ENCODE measurements around the gene ADCY9.
A peak's percentile ranks its signal among the peaks of the same experiment; 100 is the strongest.

Gene ADCY9

GRCh38 chr16:4137438-4137837, 21.2 kb upstream of the ADCY9 start:
- H3K4me3 ChIP-seq (ENCODE audit: low read length), result no peak overlapping the region
- DNase-seq (ENCODE audit: low read depth), result no peak
- TF ChIP-seq CTCF (IDR thresholded peaks at IDR 0.05; ENCODE audit: insufficient read depth, low read depth, low read length, missing control alignments), result no peak

DNA sequence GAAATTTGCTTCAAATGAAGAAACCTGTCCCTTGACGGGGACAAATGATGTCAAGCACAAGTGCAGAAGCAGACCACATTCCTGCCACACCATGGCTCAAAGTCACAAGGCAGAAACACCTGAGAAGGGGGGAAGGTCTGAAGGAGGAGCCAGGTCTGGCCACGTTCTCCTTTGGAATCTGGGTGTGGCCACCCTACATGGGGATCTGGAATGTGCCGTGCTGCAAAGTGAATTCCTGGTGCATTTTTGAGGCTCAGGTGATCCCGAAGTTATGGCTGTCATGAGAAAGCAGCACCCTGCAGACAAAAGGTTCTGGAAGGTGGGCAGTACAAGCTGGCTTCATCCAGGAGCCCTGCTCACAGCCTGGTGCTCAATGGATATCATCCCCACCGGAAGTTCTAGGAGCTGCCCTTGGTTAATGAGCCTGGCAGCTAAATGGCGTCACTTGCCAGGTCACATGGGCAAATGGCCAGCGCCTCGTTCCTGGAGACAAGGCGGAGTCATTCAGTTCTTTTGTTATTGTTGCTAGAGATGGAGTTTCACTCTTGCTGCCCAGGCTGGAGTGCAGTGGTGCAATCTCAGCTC, 20.1 kb upstream of the ADCY9 start:
- DNase-seq (ENCODE audit: low read depth), result peak; percentile 90
- no peak overlapping the region for H3K4me3 ChIP-seq (ENCODE audit: low read length)
- TF ChIP-seq CTCF (IDR thresholded peaks at IDR 0.05; ENCODE audit: insufficient read depth, low read depth, low read length, missing control alignments), result peak; percentile 50

DNA sequence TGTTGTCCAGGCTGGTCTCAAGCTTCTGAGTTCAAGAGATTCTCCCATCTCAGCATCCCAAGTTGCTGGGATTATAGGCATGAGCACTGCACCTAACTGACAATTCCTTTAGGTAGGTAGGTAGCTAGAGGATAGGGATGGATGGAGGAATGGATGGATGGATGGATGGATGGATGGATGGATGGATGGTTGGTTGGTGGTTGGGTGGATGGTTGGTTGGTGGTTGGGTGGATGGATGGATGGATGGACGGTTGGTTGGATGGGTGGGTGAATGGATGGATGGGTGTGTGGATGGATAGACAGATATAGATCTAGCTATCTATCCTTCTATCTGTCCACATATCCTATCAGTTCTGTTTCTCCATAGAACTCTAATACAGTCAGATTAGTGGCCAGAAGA, 19.3 kb upstream of the ADCY9 start:
- no peak for DNase-seq (ENCODE audit: low read depth)
- TF ChIP-seq CTCF (IDR thresholded peaks at IDR 0.05; ENCODE audit: insufficient read depth, low read depth, low read length, missing control alignments), result no peak
- H3K4me3 ChIP-seq (ENCODE audit: low read length), result no peak overlapping the region

GRCh38 chr16:4133897-4134372, 17.7 kb upstream of the ADCY9 start:
- TF ChIP-seq CTCF (IDR thresholded peaks at IDR 0.05; ENCODE audit: insufficient read depth, low read depth, low read length, missing control alignments), result no peak
- no peak for DNase-seq (ENCODE audit: low read depth)
- H3K4me3 ChIP-seq (ENCODE audit: low read length), result no peak overlapping the region

DNA sequence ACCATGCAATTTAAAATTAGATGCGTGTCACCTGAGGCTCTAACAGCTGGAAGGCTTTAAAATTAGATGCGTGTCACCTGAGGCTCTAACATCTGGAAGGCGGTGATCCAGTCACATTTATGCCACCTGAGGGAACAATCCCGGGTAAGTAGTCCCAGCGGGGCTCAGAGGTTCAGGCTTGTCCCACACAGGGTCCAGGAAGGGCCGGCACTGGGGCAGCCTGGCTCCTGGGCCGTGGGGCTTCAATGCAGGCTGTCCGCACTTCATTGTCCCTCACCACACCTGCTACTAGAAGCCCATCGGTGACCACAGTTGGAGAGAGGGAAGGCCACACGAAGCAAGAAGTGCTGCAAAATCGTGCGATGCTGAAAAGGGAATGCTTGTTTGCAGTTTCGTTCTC, 15.4 kb upstream of the ADCY9 start:
- no peak overlapping the region for H3K4me3 ChIP-seq (ENCODE audit: low read length)
- no peak for DNase-seq (ENCODE audit: low read depth)
- no peak for TF ChIP-seq CTCF (IDR thresholded peaks at IDR 0.05; ENCODE audit: insufficient read depth, low read depth, low read length, missing control alignments)

- no peak overlapping the region for H3K4me3 ChIP-seq (ENCODE audit: low read length)
- no peak for DNase-seq (ENCODE audit: low read depth)
- no peak for TF ChIP-seq CTCF (IDR thresholded peaks at IDR 0.05; ENCODE audit: insufficient read depth, low read depth, low read length, missing control alignments)
Measured at GRCh38 chr16:4124535-4125294, 8.5 kb upstream of the ADCY9 start.

Measured in epithelial cell of esophagus (primary cell).